ENCODE data around the gene MEPE. TPM values are rescaled to one million over a fixed set of nuclear protein-coding genes. Genes with fewer than 3 reads are reported as not detected.

MEPE gene
- total and polyA plus RNA-seq, 2 of the 8 experiments (the other 6 are each of a cell fraction or from before 2014, with no cell fraction given) = not detected

- FAIRE-seq (no peak), DNase-seq (ENCODE audit: low read depth in 1 of 2, low spot score in 2 of 2) (no peak)
- no peaks in the 10 kb centered on the region for H3K79me1 ChIP-seq (ENCODE audit: low read depth, low read length)
- no peak overlapping the region for H2BK20ac ChIP-seq (ENCODE audit: low read length)
- no peak overlapping the region for H2BK5ac ChIP-seq (ENCODE audit: low read depth, low read length)
- H3K27ac ChIP-seq (ENCODE audit: low read depth, low read length) = no peak overlapping the region
- POLR2A ChIA-PET (ENCODE audit: partially characterized antibody) = interaction anchor here (1.2 to 1.6 kb wide), 2 partner anchors 38 to 45 kb away, joined by 3 read pairs; no protein-coding TSS in a partner anchor
- H3K56ac ChIP-seq (replicated peaks; ENCODE audit: insufficient read length, low read depth, low read length) = no peak overlapping the region
- H4K8ac ChIP-seq (ENCODE audit: extremely low read depth, insufficient read depth, low read length) = no peak overlapping the region
- no peak overlapping the region for H3K4ac ChIP-seq (replicated peaks; ENCODE audit: insufficient read length, low read depth, low read length)
- no peaks in the 10 kb centered on the region for H3K27me3 ChIP-seq (replicated peaks in 1 of 4; ENCODE audit: control insufficient read depth in 3 of 4, extremely low read depth in 1 of 4, insufficient read depth in 3 of 4, low read length in 3 of 4)
- H2BK15ac ChIP-seq (ENCODE audit: low read length) = no peak overlapping the region
- H2BK120ac ChIP-seq (replicated peaks; ENCODE audit: low read depth, low read length) = no peak overlapping the region
- no peak overlapping the region for H4K5ac ChIP-seq (ENCODE audit: insufficient read length, low read depth, low read length)
- H3K23me2 ChIP-seq (ENCODE audit: low read depth, low read length) = no peaks in the 10 kb centered on the region
- no peak for TF ChIP-seq CTBP2 (IDR thresholded peaks at IDR 0.05; ENCODE audit: borderline replicate concordance, insufficient read depth, insufficient read length, low read length)
- no peak for TF ChIP-seq PHF8 (conservative IDR thresholded peaks at IDR 0.05; ENCODE audit: low read depth, low read length)
- TF ChIP-seq JUN (IDR thresholded peaks at IDR 0.05; ENCODE audit: low read depth, low read length) = no peak
- TF ChIP-seq KDM1A (IDR thresholded peaks at IDR 0.05; ENCODE audit: borderline replicate concordance, low read length) = no peak
- no peak for TF ChIP-seq CBX5 (IDR thresholded peaks at IDR 0.05; ENCODE audit: low read depth, low read length)
- no peak for TF ChIP-seq CHD1 (IDR thresholded peaks at IDR 0.05; ENCODE audit: low read depth, low read length)
- TF ChIP-seq GABPA (IDR thresholded peaks at IDR 0.05; ENCODE audit: borderline replicate concordance, insufficient read depth, low read length) = no peak
- TF ChIP-seq SIN3A (conservative IDR thresholded peaks at IDR 0.05 in 1 of 2, IDR thresholded peaks at IDR 0.05 in 1 of 2; ENCODE audit: low read depth in 1 of 2, low read length in 2 of 2) = no peak
- TF ChIP-seq SP1 (IDR thresholded peaks at IDR 0.05; ENCODE audit: low read depth, low read length) = no peak
- no peak for TF ChIP-seq NANOG (IDR thresholded peaks at IDR 0.05; ENCODE audit: insufficient read depth, low read depth, low read length, poor library complexity, severe bottlenecking)
- TF ChIP-seq ASH2L (IDR thresholded peaks at IDR 0.05; ENCODE audit: low read length) = no peak
- TF ChIP-seq SP2 (IDR thresholded peaks at IDR 0.05; ENCODE audit: low read length) = no peak
- TF ChIP-seq SUZ12 (IDR thresholded peaks at IDR 0.05; ENCODE audit: low read length) = no peak
- TF ChIP-seq HDAC2 (IDR thresholded peaks at IDR 0.05; ENCODE audit: borderline replicate concordance in 1 of 2, low read depth in 2 of 2, low read length in 2 of 2) = no peak
- H3K4me2 ChIP-seq (ENCODE audit: insufficient read depth in 1 of 2, low read depth in 2 of 2, low read length in 2 of 2) = no peak overlapping the region
- no peak overlapping the region for H2AK5ac ChIP-seq (ENCODE audit: low read depth, low read length)
- H3K9ac ChIP-seq (replicated peaks in 1 of 4; ENCODE audit: extremely low read depth in 1 of 4, low read depth in 3 of 4, low read length in 3 of 4) = no peak overlapping the region
- H3K14ac ChIP-seq (ENCODE audit: insufficient read length) = no peak overlapping the region
- no peak overlapping the region for H3K4me3 ChIP-seq (ENCODE audit: extremely low read depth in 1 of 4, insufficient read depth in 2 of 4, low read depth in 3 of 4, low read length in 4 of 4)
- no peak overlapping the region for H3K18ac ChIP-seq (ENCODE audit: extremely low read depth, low read length)
- H3K4me1 ChIP-seq (replicated peaks in 1 of 4; ENCODE audit: control insufficient read depth in 3 of 4, insufficient read depth in 4 of 4, low read length in 3 of 4) = no peaks in the 10 kb centered on the region
- no peak overlapping the region for H2AFZ ChIP-seq (ENCODE audit: low read length)
- no peak overlapping the region for H2BK12ac ChIP-seq (ENCODE audit: low read depth, low read length)
- no peak overlapping the region for H4K91ac ChIP-seq (replicated peaks; ENCODE audit: insufficient read length, low read length)
- WGBS, 2 experiments (ENCODE audit: extremely low coverage in 1 of 2, insufficient coverage in 1 of 2, insufficient read length in 1 of 2, insufficient replicate concordance in 2 of 2, low coverage in 1 of 2, low lambda C conversion rate in 2 of 2, missing lambda C conversion rate in 1 of 2) = 73% methylated on average over 1 of the region's 1 CpG; no CpG with 5 or more reads in 1 of the 2 experiments
- H3K9me3 ChIP-seq (ENCODE audit: insufficient read depth in 2 of 2, low read depth in 1 of 2, low read length in 1 of 2) = no peaks in the 10 kb centered on the region
- H3K79me2 ChIP-seq (ENCODE audit: control insufficient read depth in 1 of 2, insufficient read depth in 2 of 2, low read length in 2 of 2) = no peaks in the 10 kb centered on the region
- H3K36me3 ChIP-seq (ENCODE audit: control insufficient read depth in 2 of 4, insufficient read depth in 4 of 4, low read length in 3 of 4) = no peaks in the 10 kb centered on the region
- H4K20me1 ChIP-seq (replicated peaks in 1 of 2; ENCODE audit: control insufficient read depth in 1 of 2, insufficient read depth in 2 of 2, low read length in 2 of 2) = no peaks in the 10 kb centered on the region
- no peak overlapping the region for H3K23ac ChIP-seq (ENCODE audit: insufficient read length)
- CTCF ChIA-PET (ENCODE audit: partially characterized antibody) = interaction anchor here (0.5 to 1.5 kb wide), 3 partner anchors 13 to 23 kb away, joined by 3 to 4 read pairs (median 3); no protein-coding TSS in a partner anchor
Observed at GRCh38 chr4:87881115-87881514, 48.3 kb downstream of the MEPE start.
